H1 (cell line): ENCODE measurements around the gene SIK2. TPM values are rescaled to one million over a fixed set of nuclear protein-coding genes. Genes with fewer than 3 reads are reported as not detected.
A peak's percentile ranks its signal among the peaks of the same experiment; 100 is the strongest.

ENCODE experiments used
- CTCF ChIA-PET: fragments of 300-600 bp; sonication (Branson Sonifier 250); formaldehyde crosslinking; loops from one replicate; lab custom pipeline; 2021; ENCODE audit not compliant: partially characterized antibody; lab: Charles Lee
- POLR2A ChIA-PET: fragments of 300-600 bp; sonication (Branson Sonifier 250); formaldehyde crosslinking; loops from one replicate; lab custom pipeline; 2021; ENCODE audit warnings: inconsistent platforms; ENCODE audit not compliant: partially characterized antibody; lab: Charles Lee
- DNase-seq, 2 experiments: peaks; one replicate each; pipeline versions ENCODE4 v3.0.0 to v3.0.0-alpha.2; 2010 to 2022; ENCODE audit warnings: low spot score in 2 of 2, low read depth in 1 of 2, mixed read lengths in 1 of 2
- FAIRE-seq: peaks from 2 replicates; lab custom pipeline; 2011; peaks lifted over from hg19 to GRCh38; lab: Jason Lieb, UNC
- H2AFZ ChIP-seq: 2 replicates; pipeline ENCODE4 v1.8.1; 2012; ENCODE audit warnings: low read length, inconsistent platforms
- H2AK5ac ChIP-seq: 2 replicates; pipeline ENCODE4 v1.6.1; 2013; ENCODE audit warnings: low read depth, low read length
- H2BK120ac ChIP-seq: replicated peaks from 2 replicates; pipeline ENCODE3; 2013; ENCODE audit warnings: low read depth, low read length, inconsistent platforms
- H2BK12ac ChIP-seq: 2 replicates; pipeline ENCODE4 v1.6.1; 2013; ENCODE audit warnings: low read depth, low read length
- H2BK15ac ChIP-seq: 2 replicates; pipeline ENCODE4 v1.6.1; 2013; ENCODE audit warnings: low read length
- H2BK20ac ChIP-seq: 2 replicates; pipeline ENCODE4 v1.6.1; 2013; ENCODE audit warnings: low read length
- H2BK5ac ChIP-seq: 2 replicates; pipeline ENCODE4 v1.6.1; 2013; ENCODE audit warnings: low read depth, low read length
- H3K14ac ChIP-seq: 2 replicates; pipeline ENCODE4 v1.6.1; 2013; ENCODE audit warnings: inconsistent platforms; ENCODE audit not compliant: insufficient read length
- H3K18ac ChIP-seq: 2 replicates; pipeline ENCODE4 v1.6.1; 2013; ENCODE audit warnings: low read length; ENCODE audit errors: extremely low read depth
- H3K23ac ChIP-seq: 2 replicates; pipeline ENCODE4 v1.6.1; 2013; ENCODE audit warnings: inconsistent platforms; ENCODE audit not compliant: insufficient read length
- H3K23me2 ChIP-seq: 2 replicates; pipeline ENCODE4 v1.6.1; 2013; ENCODE audit warnings: low read depth, low read length
- H3K27ac ChIP-seq: 2 replicates; pipeline ENCODE4 v1.6.1; 2011; ENCODE audit warnings: low read depth, low read length, inconsistent platforms
- H3K27me3 ChIP-seq, 4 experiments: replicated peaks in 1 of 4; 1 replicate in 1 of 4; 2 replicates in 3 of 4; pipeline versions ENCODE4 v1.6.1 to v1.8.1; 2011 to 2013; ENCODE audit warnings: low read length in 3 of 4, mild to moderate bottlenecking in 3 of 4, inconsistent platforms in 2 of 4, mixed read lengths in 2 of 4, moderate library complexity in 1 of 4; ENCODE audit not compliant: control insufficient read depth in 3 of 4, insufficient read depth in 3 of 4; ENCODE audit errors: extremely low read depth in 1 of 4
- H3K36me3 ChIP-seq, 4 experiments: 2 replicates each; pipeline versions ENCODE4 v1.6.1 to v1.8.1; 2011 to 2013; ENCODE audit warnings: mild to moderate bottlenecking in 4 of 4, low read length in 3 of 4, moderate library complexity in 2 of 4, control low read depth in 1 of 4, inconsistent platforms in 1 of 4; ENCODE audit not compliant: insufficient read depth in 4 of 4, control insufficient read depth in 2 of 4
- H3K4ac ChIP-seq: replicated peaks from 2 replicates; pipeline ENCODE3; 2013; ENCODE audit warnings: low read length, low read depth, mixed read lengths, inconsistent platforms; ENCODE audit not compliant: insufficient read length
- H3K4me1 ChIP-seq, 4 experiments: replicated peaks in 1 of 4; 1 replicate in 1 of 4; 2 replicates in 3 of 4; pipeline versions ENCODE4 v1.6.1 to v1.8.1; 2011 to 2013; ENCODE audit warnings: low read length in 3 of 4, inconsistent platforms in 2 of 4, mixed read lengths in 1 of 4; ENCODE audit not compliant: insufficient read depth in 4 of 4, control insufficient read depth in 3 of 4
- H3K4me2 ChIP-seq, 2 experiments: 2 replicates each; pipeline versions ENCODE4 v1.6.1 to v1.8.1; 2011 to 2013; ENCODE audit warnings: low read depth in 2 of 2, low read length in 2 of 2, control low read depth in 1 of 2, inconsistent platforms in 1 of 2, mild to moderate bottlenecking in 1 of 2; ENCODE audit not compliant: insufficient read depth in 1 of 2
- H3K4me3 ChIP-seq, 4 experiments: fragments of 200-600, 300-600 bp in 1 of 4; sonication (generic), shearing (Covaris generic), sonication (Bioruptor Twin) in 1 of 4; 2 replicates each; pipeline versions ENCODE4 v1.5.1 to v1.8.1; 2011 to 2016; ENCODE audit warnings: low read length in 4 of 4, low read depth in 3 of 4, control low read depth in 2 of 4, inconsistent platforms in 2 of 4, mild to moderate bottlenecking in 2 of 4, mixed read lengths in 1 of 4, moderate library complexity in 1 of 4; ENCODE audit not compliant: insufficient read depth in 2 of 4; ENCODE audit errors: extremely low read depth in 1 of 4
- H3K56ac ChIP-seq: replicated peaks from 2 replicates; pipeline ENCODE3; 2013; ENCODE audit warnings: low read depth, mild to moderate bottlenecking, mixed read lengths, low read length, inconsistent platforms; ENCODE audit not compliant: insufficient read length
- H3K79me1 ChIP-seq: 2 replicates; pipeline ENCODE4 v1.6.1; 2013; ENCODE audit warnings: low read depth, low read length, control low read depth
- H3K79me2 ChIP-seq, 2 experiments: 2 replicates each; pipeline versions ENCODE4 v1.6.1 to v1.8.1; 2012 to 2013; ENCODE audit warnings: low read length in 2 of 2, mild to moderate bottlenecking in 2 of 2, inconsistent platforms in 1 of 2; ENCODE audit not compliant: insufficient read depth in 2 of 2, control insufficient read depth in 1 of 2
- H3K9ac ChIP-seq, 4 experiments: replicated peaks in 1 of 4; 1 replicate in 1 of 4; 2 replicates in 3 of 4; pipeline versions ENCODE4 v1.6.1 to v1.8.1; 2011 to 2013; ENCODE audit warnings: low read depth in 3 of 4, low read length in 3 of 4, control low read depth in 2 of 4, mild to moderate bottlenecking in 2 of 4, moderate library complexity in 2 of 4, inconsistent platforms in 1 of 4; ENCODE audit errors: extremely low read depth in 1 of 4
- H3K9me3 ChIP-seq, 2 experiments: 2 replicates each; pipeline versions ENCODE4 v1.6.1 to v1.8.1; 2012 to 2013; ENCODE audit warnings: mild to moderate bottlenecking in 2 of 2, moderate library complexity in 2 of 2, control low read depth in 1 of 2, inconsistent platforms in 1 of 2, low read depth in 1 of 2, low read length in 1 of 2, mixed read lengths in 1 of 2; ENCODE audit not compliant: insufficient read depth in 2 of 2
- H4K20me1 ChIP-seq, 2 experiments: replicated peaks in 1 of 2; 2 replicates each; pipeline versions ENCODE3 to v1.8.1; 2011 to 2013; ENCODE audit warnings: inconsistent platforms in 2 of 2, low read length in 2 of 2, mild to moderate bottlenecking in 1 of 2; ENCODE audit not compliant: insufficient read depth in 2 of 2, control insufficient read depth in 1 of 2
- H4K5ac ChIP-seq: 2 replicates; pipeline ENCODE4 v1.6.1; 2013; ENCODE audit warnings: low read length, low read depth, mixed read lengths, inconsistent platforms; ENCODE audit not compliant: insufficient read length
- H4K8ac ChIP-seq: 2 replicates; pipeline ENCODE4 v1.8.0; 2013; ENCODE audit warnings: mild to moderate bottlenecking, moderate library complexity, low read length, inconsistent platforms; ENCODE audit not compliant: insufficient read depth; ENCODE audit errors: extremely low read depth
- H4K91ac ChIP-seq: replicated peaks from 2 replicates; pipeline ENCODE3; 2013; ENCODE audit warnings: low read length, mixed read lengths, inconsistent platforms; ENCODE audit not compliant: insufficient read length
- BCL11A ChIP-seq, 2 experiments: IDR thresholded peaks; one replicate each; pipeline ENCODE4 v1.6.1; 2011; ENCODE audit warnings: low read depth in 2 of 2, low read length in 2 of 2, mild to moderate bottlenecking in 2 of 2
- BRCA1 ChIP-seq: IDR thresholded peaks from 2 replicates; pipeline ENCODE4 v1.6.1; 2012; ENCODE audit warnings: low read depth, low read length, improper control_type of control experiment
- CBX8 ChIP-seq: fragments of 300-800, 300-1000 bp; sonication (generic); IDR thresholded peaks from 2 replicates; pipeline ENCODE4 v1.7.1; 2016; ENCODE audit warnings: low read depth, low read length, borderline replicate concordance
- CHD2 ChIP-seq: IDR thresholded peaks from 2 replicates; pipeline ENCODE4 v1.6.1; 2012; ENCODE audit warnings: low read length, improper control_type of control experiment
- FOSL1 ChIP-seq: IDR thresholded peaks from 2 replicates; pipeline ENCODE4 v1.6.1; 2011; ENCODE audit warnings: mild to moderate bottlenecking, low read depth, low read length, moderate library complexity; ENCODE audit not compliant: insufficient read depth
- GABPA ChIP-seq: IDR thresholded peaks from 2 replicates; pipeline ENCODE4 v1.6.1; 2011; ENCODE audit warnings: mild to moderate bottlenecking, low read length, moderate library complexity, borderline replicate concordance; ENCODE audit not compliant: insufficient read depth
- GTF2F1 ChIP-seq: IDR thresholded peaks from 2 replicates; pipeline ENCODE4 v1.6.1; 2012; ENCODE audit warnings: low read depth, low read length, improper control_type of control experiment, borderline replicate concordance
- JUND ChIP-seq: IDR thresholded peaks from 2 replicates; pipeline ENCODE4 v1.6.1; 2011; ENCODE audit warnings: mild to moderate bottlenecking, improper control_type of control experiment, low read length
- KDM1A ChIP-seq: fragments of 200-600, 300-600 bp; sonication (generic); IDR thresholded peaks from 2 replicates; pipeline ENCODE4 v1.7.1; 2016; ENCODE audit warnings: mild to moderate bottlenecking, low read length, borderline replicate concordance
- MAFK ChIP-seq: IDR thresholded peaks from 2 replicates; pipeline ENCODE4 v1.6.1; 2012; ENCODE audit warnings: low read depth, mild to moderate bottlenecking, improper control_type of control experiment, low read length
- SP4 ChIP-seq: IDR thresholded peaks from 2 replicates; pipeline ENCODE4 v1.6.1; 2012; ENCODE audit warnings: low read length, inconsistent platforms
- USF2 ChIP-seq: IDR thresholded peaks from 2 replicates; pipeline ENCODE4 v1.6.1; 2011; ENCODE audit warnings: low read length, improper control_type of control experiment
- WGBS, 2 experiments: shearing (Covaris generic) in 1 of 2; methylation state at CpG; one replicate each; pipeline versions ENCODE4 v1.1.6 to v1.1.7; 2013 to 2015; ENCODE audit warnings: low lambda C conversion rate in 2 of 2, mixed read lengths in 2 of 2, inconsistent platforms in 1 of 2, low coverage in 1 of 2, missing lambda C conversion rate in 1 of 2; ENCODE audit not compliant: insufficient replicate concordance in 2 of 2, insufficient coverage in 1 of 2, insufficient read length in 1 of 2; ENCODE audit errors: extremely low coverage in 1 of 2, missing lambda C conversion rate in 1 of 2; 5-methylcytosine and 5-hydroxymethylcytosine counted together
- polyA plus RNA-seq, 7 experiments: library from polyadenylated mRNA; depleted of rRNA in 3 of 7; stranded (reverse) in 5 of 7; unstranded in 2 of 7; fragments of >200 nt in 5 of 7; fragments of 200-250 nt in 2 of 7; gene quantifications; 1 replicate in 5 of 7; 2 replicates in 1 of 7; 4 replicates in 1 of 7; pipeline versions ENCODE4 v1.2.1 to v1.2.3, GENCODE V29; 2011 to 2013; ENCODE audit warnings: missing spikeins in 2 of 7, mixed read lengths in 2 of 7
- total RNA-seq: library from RNA; stranded (reverse); fragmentation: NEBNext Ultra II Directional; extraction: Animal tissue kit (Norgen Biotek cat#: 25700); gene quantifications from 2 replicates; pipeline ENCODE4 v1.2.1, GENCODE V29; 2021

The SIK2 gene
- total and polyA plus RNA-seq, 2 of the 8 experiments (the other 6 are each of a cell fraction or from before 2014, with no cell fraction given): 8.8 to 11.2 TPM

- FAIRE-seq: no peak
- TF ChIP-seq MAFK: no peak
- no peak for TF ChIP-seq KDM1A
- no peak for TF ChIP-seq USF2
- no peak for TF ChIP-seq FOSL1
- TF ChIP-seq GTF2F1: no peak
- TF ChIP-seq SP4: no peak
- no peak for TF ChIP-seq BCL11A (IDR thresholded peaks at IDR 0.05; ENCODE audit: low read depth in 2 of 2, low read length in 2 of 2)
- no peak for TF ChIP-seq CBX8
- no peak for TF ChIP-seq BRCA1
- TF ChIP-seq CHD2: no peak
- no peak for TF ChIP-seq GABPA
- no peak for TF ChIP-seq JUND
Observed at GRCh38 chr11:111559800-111560464, 42.3 kb upstream of the SIK2 start.

More at GRCh38 chr11:111559800-111560464, 42.3 kb upstream of the SIK2 start:
- Histone ChIP-seq H3K18ac (no peak overlapping the region), H3K4me2 (no peak overlapping the region), H3K27ac (no peak overlapping the region), H2BK120ac (no peak overlapping the region), H2BK5ac (peak overlapping the region; percentile 38; the same call in 1 of the 2 replicates), H3K4ac (no peak overlapping the region), H3K23ac (no peak overlapping the region), H2AFZ (no peak overlapping the region), H3K9ac (no peak overlapping the region), H4K5ac (no peak overlapping the region), H3K4me1 (peaks cover 0 to 6% (median 4%) of the 10 kb centered on the region in 4 experiments; a peak in 4 of 7 replicates), H3K36me3 (peaks cover 0 to 13% (median 6%) of the 10 kb centered on the region in 4 experiments; a peak in 3 of 8 replicates), H3K9me3 (peaks cover 8% of the 10 kb centered on the region in 2 experiments; a peak in 3 of 4 replicates), H3K79me1 (no peaks in the 10 kb centered on the region), H3K23me2 (no peaks in the 10 kb centered on the region), H3K4me3 (no peak overlapping the region), H2BK12ac (no peak overlapping the region), H2BK20ac (no peak overlapping the region), H2AK5ac (no peak overlapping the region), H4K8ac (no peak overlapping the region), H3K27me3 (no peaks in the 10 kb centered on the region), H3K14ac (no peak overlapping the region), H4K91ac (no peak overlapping the region), H3K79me2 (no peaks in the 10 kb centered on the region), H2BK15ac (0 out of 2 replicates have a peak overlapping the region, but pooled peaks have one; percentile 10), H4K20me1 (no peaks in the 10 kb centered on the region), H3K56ac (no peak overlapping the region)
- WGBS, 2 experiments: 92% methylated on average over 11 of the region's 11 CpGs; no CpG with 5 or more reads in 1 of the 2 experiments
- ChIA-PET POLR2A (interaction anchor here (0.7 to 0.8 kb wide), 2 partner anchors 18 to 1358 kb away, joined by 3 read pairs; no protein-coding TSS in a partner anchor), CTCF (interaction anchor here (0.6 to 3.7 kb wide), 8 partner anchors 10 to 217 kb away, joined by 3 to 15 read pairs (median 3); no protein-coding TSS in a partner anchor)
- no peak for DNase-seq
